Peyer's patch (tissue), 4 donors: ENCODE results near the gene ACTN3. TPM values are rescaled to one million over a fixed set of nuclear protein-coding genes. Genes with fewer than 3 reads are reported as not detected.

Experiments
- DNase-seq, 3 donors: peaks; one replicate each; pipeline ENCODE4 v3.0.0-alpha.2; 2017 to 2019
- H3K27ac ChIP-seq, 4 donors: fragments of 200-600 bp; sonication (generic); one replicate each; pipeline ENCODE4 v1.5.1; 2016 to 2019
- H3K27me3 ChIP-seq, 2 donors: fragments of 200-600 bp; sonication (generic); one replicate each; pipeline ENCODE4 v1.5.1; 2019
- H3K36me3 ChIP-seq, 3 donors: fragments of 200-600 bp; sonication (generic); one replicate each; pipeline ENCODE4 v1.5.1; 2016 to 2019
- H3K4me1 ChIP-seq, 4 donors: fragments of 200-600 bp; sonication (generic); one replicate each; pipeline ENCODE4 v1.5.1; 2016 to 2019
- H3K4me3 ChIP-seq, 4 donors: fragments of 200-600 bp; sonication (generic); 1 replicate in 3 of 4; 2 replicates in 1 of 4; pipeline ENCODE4 v1.5.1; 2016 to 2019; ENCODE audit warnings: mild to moderate bottlenecking in 1 of 4
- H3K9me3 ChIP-seq, 4 donors: fragments of 200-600 bp; sonication (generic); one replicate each; pipeline ENCODE4 v1.5.1; 2016 to 2019; ENCODE audit warnings: mild to moderate bottlenecking in 1 of 4
- POLR2A ChIP-seq, 2 donors: fragments of 450-650 bp; IDR thresholded peaks; one replicate each; pipeline ENCODE4 v1.5.1; 2017; ENCODE audit warnings: antibody characterized with exemption in 2 of 2, mild to moderate bottlenecking in 2 of 2, moderate library complexity in 2 of 2
- total RNA-seq, 4 donors: library from RNA; depleted of rRNA; stranded (reverse); fragments of >200 nt; gene quantifications; one replicate each; pipeline ENCODE4 v1.1.0, GENCODE V29; 2016
- TF ChIP-seq, protein P1 (sequence below), 6 experiments: fragments of 450-650 bp in 4 of 6; fragments of 200-600 bp in 2 of 6; sonication (generic) in 1 of 6; IDR thresholded peaks; one replicate each; pipeline ENCODE4 v1.5.1; 2017 to 2019; ENCODE audit warnings: antibody characterized with exemption in 6 of 6, mild to moderate bottlenecking in 3 of 6, moderate library complexity in 1 of 6

ACTN3 gene
- total RNA-seq, 4 donors from 2014 or later, result not detected

DNA sequence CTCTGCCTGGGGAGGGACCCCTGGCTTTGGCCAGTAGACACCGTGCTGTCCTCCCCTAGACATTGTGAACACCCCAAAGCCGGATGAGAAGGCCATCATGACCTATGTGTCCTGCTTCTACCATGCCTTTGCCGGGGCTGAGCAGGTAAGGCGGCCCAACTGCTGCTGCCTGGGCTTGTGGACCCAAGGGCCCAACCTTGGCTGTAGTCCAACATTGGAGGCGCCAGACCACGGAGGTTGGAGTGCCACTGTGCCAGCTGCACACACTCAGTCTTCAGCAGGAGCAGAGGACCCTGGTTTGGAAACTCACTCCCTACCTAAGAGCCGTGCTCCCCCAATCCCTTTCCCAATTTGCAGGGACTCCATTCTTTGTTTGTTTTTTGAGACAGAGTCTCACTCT lies 9.4 kb downstream of the ACTN3 start:
- H3K4me3 ChIP-seq, result no peak overlapping the region
- no peak for TF ChIP-seq POLR2A (IDR thresholded peaks at IDR 0.05)
- TF ChIP-seq, protein P1, sequence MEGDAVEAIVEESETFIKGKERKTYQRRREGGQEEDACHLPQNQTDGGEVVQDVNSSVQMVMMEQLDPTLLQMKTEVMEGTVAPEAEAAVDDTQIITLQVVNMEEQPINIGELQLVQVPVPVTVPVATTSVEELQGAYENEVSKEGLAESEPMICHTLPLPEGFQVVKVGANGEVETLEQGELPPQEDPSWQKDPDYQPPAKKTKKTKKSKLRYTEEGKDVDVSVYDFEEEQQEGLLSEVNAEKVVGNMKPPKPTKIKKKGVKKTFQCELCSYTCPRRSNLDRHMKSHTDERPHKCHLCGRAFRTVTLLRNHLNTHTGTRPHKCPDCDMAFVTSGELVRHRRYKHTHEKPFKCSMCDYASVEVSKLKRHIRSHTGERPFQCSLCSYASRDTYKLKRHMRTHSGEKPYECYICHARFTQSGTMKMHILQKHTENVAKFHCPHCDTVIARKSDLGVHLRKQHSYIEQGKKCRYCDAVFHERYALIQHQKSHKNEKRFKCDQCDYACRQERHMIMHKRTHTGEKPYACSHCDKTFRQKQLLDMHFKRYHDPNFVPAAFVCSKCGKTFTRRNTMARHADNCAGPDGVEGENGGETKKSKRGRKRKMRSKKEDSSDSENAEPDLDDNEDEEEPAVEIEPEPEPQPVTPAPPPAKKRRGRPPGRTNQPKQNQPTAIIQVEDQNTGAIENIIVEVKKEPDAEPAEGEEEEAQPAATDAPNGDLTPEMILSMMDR (IDR thresholded peaks at IDR 0.05), result no peak
- H3K4me1 ChIP-seq, result peaks cover 0 to 11% (median 2%) of the 10 kb centered on the region in 4 donors
- no peaks in the 10 kb centered on the region for H3K9me3 ChIP-seq
- no peaks in the 10 kb centered on the region for H3K27me3 ChIP-seq
- H3K36me3 ChIP-seq, result no peaks in the 10 kb centered on the region
- no peak for DNase-seq
- no peak overlapping the region for H3K27ac ChIP-seq

DNA sequence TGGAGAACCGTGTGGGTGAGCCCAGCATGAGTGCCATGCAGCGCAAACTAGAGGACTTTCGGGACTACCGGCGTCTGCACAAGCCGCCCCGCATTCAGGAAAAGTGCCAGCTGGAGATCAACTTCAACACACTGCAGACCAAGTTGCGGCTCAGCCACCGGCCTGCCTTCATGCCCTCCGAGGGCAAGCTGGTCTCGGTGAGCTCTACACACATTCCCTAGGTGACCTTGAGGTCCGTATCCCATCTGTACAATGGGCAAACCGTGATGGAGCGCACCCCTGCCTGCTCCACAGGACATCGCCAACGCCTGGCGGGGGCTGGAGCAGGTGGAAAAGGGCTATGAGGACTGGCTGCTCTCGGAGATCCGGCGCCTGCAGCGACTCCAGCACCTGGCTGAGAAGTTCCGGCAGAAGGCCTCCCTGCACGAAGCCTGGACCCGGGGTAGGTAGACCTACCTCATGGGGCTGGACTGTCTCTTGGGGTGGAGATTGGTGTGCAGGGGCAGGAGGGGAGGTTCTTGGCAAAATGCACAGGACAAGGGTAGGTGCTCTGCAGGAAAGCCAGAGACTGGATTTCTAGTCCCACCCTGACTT lies 11.1 kb downstream of the ACTN3 start:
- H3K27ac ChIP-seq, result no peak overlapping the region
- no peaks in the 10 kb centered on the region for H3K9me3 ChIP-seq
- H3K27me3 ChIP-seq, result no peaks in the 10 kb centered on the region
- TF ChIP-seq, protein P1 (IDR thresholded peaks at IDR 0.05), result no peak
- TF ChIP-seq POLR2A (IDR thresholded peaks at IDR 0.05), result no peak
- no peak overlapping the region for H3K4me3 ChIP-seq
- DNase-seq, result no peak
- H3K4me1 ChIP-seq, result peaks cover 0 to 11% (median 2%) of the 10 kb centered on the region in 4 donors
- no peaks in the 10 kb centered on the region for H3K36me3 ChIP-seq

DNA sequence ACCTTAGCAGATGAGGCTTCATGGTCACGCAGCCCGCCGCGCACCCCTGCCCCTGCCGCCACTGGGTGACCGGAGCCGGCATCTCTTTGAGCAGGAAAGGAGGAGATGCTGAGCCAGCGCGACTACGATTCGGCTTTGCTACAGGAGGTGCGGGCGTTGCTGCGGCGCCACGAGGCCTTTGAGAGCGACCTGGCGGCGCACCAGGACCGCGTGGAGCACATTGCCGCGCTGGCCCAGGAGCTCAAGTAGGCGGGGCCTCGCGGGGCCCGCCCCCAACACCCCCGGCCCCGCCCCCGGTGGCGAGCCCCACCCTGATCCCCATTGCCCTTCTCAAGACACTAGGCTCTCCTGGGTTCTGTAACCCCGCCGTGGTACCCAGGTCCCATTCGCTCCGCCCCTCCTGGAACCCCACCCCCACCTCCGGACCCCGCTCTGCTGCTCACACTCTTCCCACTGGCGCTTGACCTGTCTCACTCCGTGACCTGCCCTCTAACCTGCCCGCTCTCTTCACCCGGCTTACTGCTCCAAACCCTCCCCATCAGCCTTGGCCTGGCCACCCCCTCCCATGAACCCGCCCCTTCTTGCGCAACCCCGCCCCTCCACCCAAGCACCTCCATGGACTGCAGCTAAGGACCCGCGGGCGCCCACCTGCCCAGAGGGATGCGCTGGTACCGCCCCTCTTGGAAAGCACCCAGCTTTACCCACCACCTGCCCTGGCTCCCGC lies 12.6 kb downstream of the ACTN3 start:
- H3K4me3 ChIP-seq, result peak overlapping the region in 1 of 4 donors; percentile 6
- no peaks in the 10 kb centered on the region for H3K36me3 ChIP-seq
- DNase-seq, result no peak
- no peak overlapping the region for H3K27ac ChIP-seq
- no peaks in the 10 kb centered on the region for H3K27me3 ChIP-seq
- TF ChIP-seq POLR2A (IDR thresholded peaks at IDR 0.05), result no peak
- TF ChIP-seq, protein P1 (IDR thresholded peaks at IDR 0.05), result no peak
- H3K4me1 ChIP-seq, result peaks cover 0 to 11% (median 2%) of the 10 kb centered on the region in 4 donors
- no peaks in the 10 kb centered on the region for H3K9me3 ChIP-seq

DNA sequence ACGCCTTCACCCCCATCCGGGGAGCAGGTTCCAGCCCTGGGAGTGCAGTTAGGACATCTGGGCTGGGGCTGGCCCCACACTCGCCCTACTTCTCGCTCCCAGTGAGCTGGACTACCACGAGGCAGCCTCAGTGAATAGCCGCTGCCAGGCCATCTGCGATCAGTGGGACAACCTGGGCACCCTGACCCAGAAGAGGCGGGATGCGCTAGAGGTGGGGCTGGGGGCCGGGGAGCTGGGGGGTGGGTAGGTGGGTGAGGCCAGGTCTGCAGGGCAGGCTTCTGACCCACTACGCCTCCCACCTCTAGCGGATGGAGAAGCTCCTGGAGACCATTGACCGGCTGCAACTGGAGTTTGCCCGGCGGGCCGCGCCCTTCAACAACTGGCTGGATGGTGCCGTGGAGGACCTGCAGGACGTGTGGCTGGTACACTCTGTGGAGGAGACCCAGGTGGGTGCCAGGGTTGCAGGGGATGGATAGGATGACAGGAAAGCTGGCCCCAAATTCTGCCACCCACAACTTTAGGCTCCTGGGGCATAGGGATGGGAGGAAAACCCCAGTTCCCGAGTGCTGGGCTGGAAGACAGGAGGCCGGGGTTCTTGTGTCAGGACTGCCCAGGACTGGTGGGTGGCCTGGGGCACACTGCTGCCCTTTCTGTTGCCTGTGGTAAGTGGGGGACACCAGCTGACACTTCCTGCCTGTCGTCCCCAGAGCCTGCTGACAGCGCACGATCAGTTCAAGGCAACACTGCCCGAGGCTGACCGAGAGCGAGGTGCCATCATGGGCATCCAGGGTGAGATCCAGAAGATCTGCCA lies 13.4 kb downstream of the ACTN3 start:
- Histone ChIP-seq H3K9me3 (no peaks in the 10 kb centered on the region), H3K4me1 (peaks cover 0 to 11% (median 2%) of the 10 kb centered on the region in 4 donors), H3K27me3 (no peaks in the 10 kb centered on the region), H3K4me3 (no peak overlapping the region), H3K27ac (no peak overlapping the region), H3K36me3 (no peaks in the 10 kb centered on the region)
- TF ChIP-seq, protein P1 (IDR thresholded peaks at IDR 0.05), result no peak
- no peak for TF ChIP-seq POLR2A (IDR thresholded peaks at IDR 0.05)
- no peak for DNase-seq

DNA sequence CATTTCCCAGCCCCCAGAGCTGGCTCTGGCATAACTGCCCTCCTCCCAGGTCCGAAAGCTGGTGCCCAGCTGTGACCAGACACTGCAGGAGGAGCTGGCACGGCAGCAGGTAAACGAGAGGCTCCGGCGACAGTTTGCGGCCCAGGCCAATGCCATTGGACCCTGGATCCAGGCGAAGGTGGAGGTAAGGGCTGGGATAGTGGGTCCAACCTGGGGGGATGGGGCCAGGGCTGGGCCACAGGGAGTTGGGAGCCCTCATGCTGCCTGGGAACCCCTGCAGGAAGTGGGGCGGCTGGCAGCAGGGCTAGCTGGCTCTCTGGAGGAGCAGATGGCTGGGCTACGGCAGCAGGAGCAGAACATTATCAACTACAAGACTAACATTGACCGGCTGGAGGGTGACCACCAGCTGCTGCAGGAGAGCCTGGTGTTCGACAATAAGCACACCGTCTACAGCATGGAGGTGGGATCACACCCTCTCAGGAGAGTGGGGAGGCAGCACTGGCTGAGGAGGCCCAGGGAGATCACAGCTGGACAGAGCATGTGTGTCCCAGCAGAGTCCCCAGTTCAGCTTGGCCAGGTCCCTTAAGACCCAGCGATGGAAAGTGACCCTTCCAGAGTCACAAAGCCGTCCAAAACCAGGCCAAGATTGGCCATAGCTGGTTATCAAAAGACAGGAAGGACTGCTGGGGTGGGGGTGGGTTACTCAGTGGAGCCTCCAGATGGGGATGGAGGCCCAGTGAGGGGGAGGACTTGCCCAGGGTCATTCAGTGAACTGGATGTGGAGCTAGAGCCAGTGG lies 14.7 kb downstream of the ACTN3 start:
- DNase-seq, result no peak
- Histone ChIP-seq H3K36me3 (no peaks in the 10 kb centered on the region), H3K27ac (no peak overlapping the region), H3K27me3 (no peaks in the 10 kb centered on the region), H3K4me1 (peaks cover 0 to 11% (median 2%) of the 10 kb centered on the region in 4 donors), H3K4me3 (no peak overlapping the region), H3K9me3 (no peaks in the 10 kb centered on the region)
- TF ChIP-seq POLR2A (IDR thresholded peaks at IDR 0.05), result no peak
- TF ChIP-seq, protein P1 (IDR thresholded peaks at IDR 0.05), result no peak
